ENCODE data around the gene HOXA6. TPM values are rescaled to one million over a fixed set of nuclear protein-coding genes. Genes with fewer than 3 reads are reported as not detected.

Gene HOXA6
- total and polyA plus RNA-seq, 2 donors (not counting 3 experiments of a cell fraction or from before 2014, with no cell fraction given): 10.0 to 20.7 TPM

- Histone ChIP-seq H3K27me3 (ENCODE audit: control insufficient read depth in 2 of 2, insufficient read depth in 2 of 2, low read length in 2 of 2) (no peaks in the 10 kb centered on the region), H4K20me1 (replicated peaks; ENCODE audit: control insufficient read depth, extremely low read depth, insufficient read depth, low read length) (no peaks in the 10 kb centered on the region), H2AFZ (ENCODE audit: low read depth, low read length) (no peak overlapping the region), H3K9me3 (replicated peaks; ENCODE audit: control insufficient read depth, insufficient read depth, low read length) (no peaks in the 10 kb centered on the region), H3K36me3 (ENCODE audit: control insufficient read depth in 2 of 2, extremely low read depth in 1 of 2, insufficient read depth in 2 of 2, low read length in 2 of 2) (peaks cover 0 to 19% of the 10 kb centered on the region in 2 experiments), H3K27ac (ENCODE audit: insufficient read depth, low read depth, low read length) (peak overlapping the region; percentile 64), H3K4me3 (replicated peaks in 1 of 3; ENCODE audit: insufficient read depth in 1 of 3, low read depth in 1 of 3, low read length in 3 of 3) (peak overlapping the region; percentile 5 to 23 (median 13)), H3K4me1 (ENCODE audit: control insufficient read depth, extremely low read depth, insufficient read depth, low read length) (peaks cover 73% of the 10 kb centered on the region), H3K9ac (replicated peaks; ENCODE audit: extremely low read depth, insufficient read depth, low read length) (peak overlapping the region; percentile 47), H3K79me2 (ENCODE audit: control insufficient read depth, insufficient read depth, low read length) (peaks cover 97% of the 10 kb centered on the region), H3K9me1 (replicated peaks; ENCODE audit: control insufficient read depth, extremely low read depth, insufficient read depth, low read length) (no peaks in the 10 kb centered on the region), H3K4me2 (ENCODE audit: insufficient read depth, low read length) (peak overlapping the region; percentile 76)
- no peak for FAIRE-seq
- dilution Hi-C loops (cut with MboI; ENCODE audit: extremely low pct_ligation_motif_present, low sequenced_read_pairs) (no loop called here), intact Hi-C loops (cut with micrococcal nuclease) (loop anchor here (1.0 to 5.0 kb wide), 7 partner anchors 17 to 1287 kb away; partner anchors contain the start of gene HOXA9)
- ChIA-PET POLR2A (interaction anchor here (0.7 to 1.5 kb wide), 4 partner anchors 14 to 45 kb away, joined by 3 read pairs; partner anchors contain the start of gene HOXA9), CTCF (interaction anchor here (0.7 to 7.0 kb wide), 35 partner anchors 8 to 1251 kb away, joined by 3 to 72 read pairs (median 6); partner anchors contain the start of genes HOXA3, HOXA4 and HOXA7)
- TF ChIP-seq POLR2A (IDR thresholded peaks at IDR 0.05; ENCODE audit: low read depth, low read length): no peak
- TF ChIP-seq FOS (IDR thresholded peaks at IDR 0.05; ENCODE audit: borderline replicate concordance, insufficient read depth, low read length): no peak
- TF ChIP-seq POLR2AphosphoS5 (IDR thresholded peaks at IDR 0.05; ENCODE audit: insufficient read depth, low read depth, low read length): no peak
- TF ChIP-seq EZH2 (IDR thresholded peaks at IDR 0.05; ENCODE audit: borderline replicate concordance, low read depth, low read length, severe bottlenecking): no peak
- no peak for TF ChIP-seq CTCF (IDR thresholded peaks at IDR 0.05; ENCODE audit: extremely low read depth in 1 of 2, insufficient read depth in 1 of 2, low read depth in 1 of 2, low read length in 2 of 2)
- TF ChIP-seq, protein P1, sequence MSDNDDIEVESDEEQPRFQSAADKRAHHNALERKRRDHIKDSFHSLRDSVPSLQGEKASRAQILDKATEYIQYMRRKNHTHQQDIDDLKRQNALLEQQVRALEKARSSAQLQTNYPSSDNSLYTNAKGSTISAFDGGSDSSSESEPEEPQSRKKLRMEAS (IDR thresholded peaks at IDR 0.05; ENCODE audit: insufficient read depth, insufficient read length): no peak
- TF ChIP-seq MYC (IDR thresholded peaks at IDR 0.05; ENCODE audit: low read depth, low read length): no peak
- TF ChIP-seq JUN (IDR thresholded peaks at IDR 0.05; ENCODE audit: borderline replicate concordance, insufficient read depth, insufficient read length, low read depth): no peak
- no peak for TF ChIP-seq GATA2 (IDR thresholded peaks at IDR 0.05; ENCODE audit: insufficient read depth, insufficient read length, low read depth, low read length)
- no peak for DNase-seq (ENCODE audit: low read depth, low spot score)
- BruUV-seq (replicated peaks): no TSS peak
These were observed 3.4 kb downstream of the HOXA6 start for GRCh38 chr7:27143950-27144780.

All from endothelial cell of umbilical vein (primary cell).